Heart right ventricle (tissue), 16 donors: ENCODE data around the gene TTC1. TPM values are rescaled to one million over a fixed set of nuclear protein-coding genes. Genes with fewer than 3 reads are reported as not detected.

Experiments used
- ATAC-seq, 8 donors: fragments of 200-7000 bp; cut with Tn5 transposase; one replicate each; pipeline ENCODE4 v1.9.1; 2020; ENCODE audit warnings: mild to moderate bottlenecking in 8 of 8, moderate library complexity in 8 of 8, moderate number of reproducible peaks in 1 of 8
- DNase-seq, 2 donors: peaks; one replicate each; pipeline ENCODE4 v3.0.0-alpha.2; 2020
- H3K27ac ChIP-seq, 10 donors: fragments of 200-600 bp; sonication (generic) in 2 of 10; one replicate each; pipeline versions ENCODE4 v1.5.0 to v1.8.0; 2020 to 2022; ENCODE audit warnings: mild to moderate bottlenecking in 3 of 10
- H3K27me3 ChIP-seq, 7 donors: fragments of 200-600 bp; one replicate each; pipeline ENCODE4 v1.8.0; 2021 to 2022; ENCODE audit warnings: mild to moderate bottlenecking in 2 of 7
- H3K36me3 ChIP-seq, 9 donors: fragments of 200-600 bp; sonication (generic) in 1 of 9; one replicate each; pipeline versions ENCODE4 v1.5.0 to v1.8.0; 2020 to 2022; ENCODE audit warnings: mild to moderate bottlenecking in 2 of 9
- H3K4me1 ChIP-seq, 9 donors: fragments of 200-600 bp; sonication (generic) in 1 of 9; one replicate each; pipeline versions ENCODE4 v1.5.0 to v1.8.0; 2020 to 2022; ENCODE audit warnings: mild to moderate bottlenecking in 4 of 9
- H3K4me3 ChIP-seq, 10 donors: fragments of 200-600 bp; sonication (generic) in 2 of 10; one replicate each; pipeline versions ENCODE4 v1.5.0 to v1.8.0; 2020 to 2022; ENCODE audit warnings: mild to moderate bottlenecking in 7 of 10, moderate library complexity in 2 of 10
- H3K9me3 ChIP-seq, 11 donors: fragments of 200-600 bp in 10 of 11; sonication (generic) in 2 of 11; one replicate each; pipeline versions ENCODE4 v1.5.0 to v1.8.0; 2013 to 2022; ENCODE audit warnings: mild to moderate bottlenecking in 2 of 11, control low read depth in 1 of 11, moderate library complexity in 1 of 11
- CTCF ChIP-seq, 9 donors: fragments of 200-600 bp; sonication (generic) in 2 of 9; IDR thresholded peaks; one replicate each; pipeline versions ENCODE4 v1.5.0 to v1.8.0; 2021 to 2022; ENCODE audit warnings: antibody characterized with exemption in 9 of 9, mild to moderate bottlenecking in 5 of 9, moderate library complexity in 1 of 9
- WGBS, 2 donors: extraction: QIAGEN DNeasy Blood & Tissue Kit; methylation state at CpG; one replicate each; pipeline ENCODE4 v1.1.7; 2013; ENCODE audit warnings: inconsistent platforms in 1 of 2; 5-methylcytosine and 5-hydroxymethylcytosine counted together
- intact Hi-C, 10 donors: fragments of 100-400 bp; cut with DNase I; formaldehyde crosslinking; loops; one replicate each; pipeline versions ENCODE4 v1.11.1 to v1.14.2; 2022
- polyA plus RNA-seq, 2 donors: library from polyadenylated mRNA; stranded (reverse); fragments of 200-250 nt; gene quantifications; one replicate each; pipeline ENCODE4 v1.2.3, GENCODE V29; 2013
- total RNA-seq, 10 donors: library from RNA; stranded (reverse); fragmentation: NEBNext Ultra II Directional in 3 of 10; extraction: Animal tissue kit (Norgen Biotek cat#: 25700) in 3 of 10; gene quantifications; one replicate each; pipeline versions ENCODE4 v1.2.1 to v1.2.4, GENCODE V29; 2021 to 2023
- donor health status: Arrhythmogenic right ventricular cardiomyopathy.
- donor health status: ischemic (EF 13 %, LVEDD 7.1; RV severe dilation, severe dysfunction).
- donor health status: healthy with polysubstance abuse.
- donor health status: DM: no; HTN: yes; CAD: no.
- donor health status: DM: no; HTN: no; CAD: no.
- donor health status: ischemic (EF 25% LVEDD 6.9; RV normal size, moderate dysfunction).
- donor health status: ischemic (EF 25% LVEDD 5.7; RV mildly dilated, moderate dysfunction).
- donor health status: healthy.
- donor health status: DM: yes; HTN: yes; CAD: no.
- donor health status: Ischemic cardiomyopathy.
- donor health status: ischemic (EF 35%, LVEDD 5.7; RV mildly dilated, moderate dysfunction).
- donor health status: nonischemic (EF 11% LVEDD 7.7; RV severe dilation, severe dysfunction).
- donor health status: DM: yes; HTN: yes; CAD: no.
- donor health status: PGD.
- donor health status: ischemic (EF 29% LVEDD 5.4; RV normal size, mild dysfunction).
- donor health status: nonischemic (EF 23%, LVEDD 6.1; RV moderate dilation, normal function).

TTC1 gene
- total and polyA plus RNA-seq, 12 donors = 52.0 to 125 (median 82.3) TPM

GRCh38 chr5:159975462-159976019 is 33.4 kb upstream of the TTC1 start:
- Histone ChIP-seq H3K36me3 (no peaks in the 10 kb centered on the region), H3K4me1 (peaks cover 0 to 13% (median 9%) of the 10 kb centered on the region in 9 donors), H3K9me3 (no peaks in the 10 kb centered on the region), H3K27ac (peak overlapping the region in 3 of 10 donors; percentile 9 to 48 (median 40)), H3K27me3 (peaks cover 0 to 42% (median 25%) of the 10 kb centered on the region in 7 donors), H3K4me3 (no peak overlapping the region)
- 44 to 61% methylated on average over 2 of the region's 2 CpGs for WGBS, 2 donors
- intact Hi-C loops = loop anchor here in 2 of 10 donors (5.0 to 10.0 kb wide), 2 partner anchors 461 to 688 kb away; no protein-coding TSS in a partner anchor
- ATAC-seq (peak; percentile 75 to 91 (median 80)), DNase-seq (peak in 1 of 2 donors; percentile 27)
- TF ChIP-seq CTCF (IDR thresholded peaks at IDR 0.05) = peak in 5 of 9 donors; percentile 21 to 37 (median 32)

GRCh38 chr5:159976921-159977320 is 32.0 kb upstream of the TTC1 start:
- WGBS, 2 donors = 93 to 95% methylated on average over 3 of the region's 3 CpGs
- no peak for TF ChIP-seq CTCF (IDR thresholded peaks at IDR 0.05)
- H3K27me3 ChIP-seq = peaks cover 0 to 28% (median 13%) of the 10 kb centered on the region in 7 donors
- intact Hi-C loops = loop anchor here in 2 of 10 donors (5.0 to 10.0 kb wide), 2 partner anchors 462 to 690 kb away; no protein-coding TSS in a partner anchor
- no peaks in the 10 kb centered on the region for H3K36me3 ChIP-seq
- peaks cover 0 to 13% (median 9%) of the 10 kb centered on the region in 9 donors for H3K4me1 ChIP-seq
- H3K4me3 ChIP-seq = no peak overlapping the region
- no peak for DNase-seq
- no peak overlapping the region for H3K27ac ChIP-seq
- ATAC-seq = no peak
- no peaks in the 10 kb centered on the region for H3K9me3 ChIP-seq

- H3K27me3 ChIP-seq = peaks cover 0 to 14% (median 4%) of the 10 kb centered on the region in 7 donors
- WGBS, 2 donors = 9 to 18% methylated on average over 2 of the region's 2 CpGs
- intact Hi-C loops = loop anchor here in 2 of 10 donors (5.0 to 10.0 kb wide), 2 partner anchors 464 to 691 kb away; no protein-coding TSS in a partner anchor
These were observed 30.6 kb upstream of the TTC1 start for GRCh38 chr5:159978358-159978757.

More at GRCh38 chr5:159978358-159978757, 30.6 kb upstream of the TTC1 start:
- Histone ChIP-seq H3K4me3 (no peak overlapping the region), H3K27ac (no peak overlapping the region), H3K36me3 (no peaks in the 10 kb centered on the region), H3K4me1 (peaks cover 0 to 13% (median 7%) of the 10 kb centered on the region in 9 donors), H3K9me3 (no peaks in the 10 kb centered on the region)
- ATAC-seq = no peak
- no peak for TF ChIP-seq CTCF (IDR thresholded peaks at IDR 0.05)
- DNase-seq = no peak
